NOMO-1 (cell line): ENCODE results near the gene COG1.

Source experiments
- DNase-seq, 2 experiments: peaks; one replicate each; lab custom pipeline; 2025; ENCODE audit not compliant: unreplicated experiment in 2 of 2; lab: John Stamatoyannopoulos, UW

The COG1 gene

GRCh38 chr17:73166731-73167581, 25.9 kb upstream of the COG1 start:
- DNase-seq: peak in 1 of 2 experiments; percentile 13

GRCh38 chr17:73168667-73169066, 24.2 kb upstream of the COG1 start:
- DNase-seq: no peak

GRCh38 chr17:73170324-73170723, 22.5 kb upstream of the COG1 start:
- DNase-seq: no peak

GRCh38 chr17:73172252-73172651, 20.6 kb upstream of the COG1 start:
- no peak for DNase-seq

GRCh38 chr17:73174126-73174525, 18.7 kb upstream of the COG1 start:
- no peak for DNase-seq

- no peak for DNase-seq
These were observed 16.8 kb upstream of the COG1 start for GRCh38 chr17:73175962-73176565.

- DNase-seq: no peak
These were observed 13.5 kb upstream of the COG1 start for GRCh38 chr17:73179387-73179786.

GRCh38 chr17:73179878-73180277, 13.0 kb upstream of the COG1 start:
- DNase-seq: no peak

- no peak for DNase-seq
These were observed 10.1 kb upstream of the COG1 start for GRCh38 chr17:73182616-73183310.

GRCh38 chr17:73184136-73184993, 8.5 kb upstream of the COG1 start:
- peak; percentile 52 to 73 for DNase-seq

GRCh38 chr17:73186283-73187050, 6.4 kb upstream of the COG1 start:
- no peak for DNase-seq

- DNase-seq: no peak
These were observed 5.6 kb upstream of the COG1 start for GRCh38 chr17:73187203-73187769.

- no peak for DNase-seq
These were observed 4.8 kb upstream of the COG1 start for GRCh38 chr17:73188011-73188410.

- peak in 1 of 2 experiments; percentile 7 for DNase-seq
These were observed 3.3 kb upstream of the COG1 start for GRCh38 chr17:73189417-73190099.

- peak; percentile 53 to 77 for DNase-seq
These were observed 1.2 kb upstream of the COG1 start for GRCh38 chr17:73191443-73192205.

GRCh38 chr17:73192206-73192893, 505 bp upstream of the COG1 start:
- peak; percentile 58 to 69 for DNase-seq

- DNase-seq: no peak
These were observed 1.8 kb downstream of the COG1 start for GRCh38 chr17:73194514-73195222.
